Activated naive CD8-positive, alpha-beta T cell treated with anti-CD3 and anti-CD28 coated beads for 36 hours (primary cell): Measurements from ENCODE around the gene BNIP2. TPM values are rescaled to one million over a fixed set of nuclear protein-coding genes. Genes with fewer than 3 reads are reported as not detected.
A peak's percentile ranks its signal among the peaks of the same experiment; 100 is the strongest.

Experiments used
- DNase-seq: peaks from one replicate; pipeline ENCODE4 v3.0.0; 2021
- H3K27ac Mint-ChIP-seq: one replicate; pipeline ENCODE4 v1.8.0; 2022; ENCODE audit warnings: mild to moderate bottlenecking, moderate library complexity, mixed read lengths
- H3K27me3 Mint-ChIP-seq: one replicate; pipeline ENCODE4 v1.8.0; 2022; ENCODE audit warnings: mild to moderate bottlenecking, mixed read lengths
- H3K36me3 Mint-ChIP-seq: one replicate; pipeline ENCODE4 v1.8.0; 2021; ENCODE audit warnings: mild to moderate bottlenecking, mixed read lengths
- H3K4me1 Mint-ChIP-seq: one replicate; pipeline ENCODE4 v1.8.0; 2021; ENCODE audit warnings: mixed read lengths
- H3K4me3 Mint-ChIP-seq: one replicate; pipeline ENCODE4 v1.8.0; 2022; ENCODE audit warnings: mild to moderate bottlenecking, moderate library complexity, mixed read lengths
- H3K9me3 Mint-ChIP-seq: one replicate; pipeline ENCODE4 v1.8.0; 2022; ENCODE audit warnings: mixed read lengths
- total RNA-seq, 2 experiments: library from RNA; stranded (reverse); gene quantifications; one replicate each; pipeline ENCODE4 v1.2.3, GENCODE V29; 2021

The BNIP2 gene
- 10 to 100 TPM; 68.4 to 76.4 TPM for total RNA-seq

DNA sequence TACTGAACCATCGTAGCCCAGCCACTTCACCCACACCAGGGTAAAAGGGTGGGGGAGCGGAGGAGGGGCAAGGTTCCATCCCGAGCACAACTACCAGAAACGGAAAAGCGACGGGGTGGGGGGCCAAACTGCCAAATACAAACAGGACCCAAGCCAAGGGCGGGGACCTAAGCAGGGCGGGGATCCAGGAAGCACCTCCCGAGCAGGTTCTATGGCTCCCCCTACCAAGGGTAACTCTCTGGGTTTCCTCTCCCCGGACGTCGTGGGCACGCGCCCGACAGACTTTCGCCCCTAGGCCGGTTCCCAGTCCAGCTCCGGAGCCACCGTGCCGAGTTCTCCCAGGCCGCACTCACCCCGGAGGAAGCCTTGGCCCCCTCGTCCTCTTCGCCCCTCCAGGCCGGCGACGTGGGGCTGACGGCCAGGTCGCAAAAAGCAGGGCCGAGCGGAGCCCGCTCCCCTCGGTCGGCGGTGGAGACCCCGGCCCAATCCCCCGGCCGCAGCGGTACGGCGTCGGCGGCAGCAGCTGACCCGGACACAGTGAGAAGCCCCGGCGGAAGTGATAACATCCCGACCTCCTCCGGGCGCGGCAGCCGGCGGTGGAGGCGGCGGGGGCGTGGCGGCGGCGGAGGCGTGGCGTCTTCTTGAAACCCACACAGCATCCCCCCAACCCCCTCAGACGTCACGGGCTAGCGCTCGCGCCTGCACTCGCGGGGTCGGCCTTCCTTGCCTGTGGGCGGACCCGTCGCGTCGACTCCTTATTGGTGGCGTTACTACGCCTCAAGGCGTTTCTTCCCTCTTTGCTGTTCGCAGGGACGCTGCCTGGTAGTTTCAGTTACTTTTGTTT, at the start of gene BNIP2:
TSS of gene BNIP2 (minus strand) at position 539 of the 844 bp plus-strand sequence. CDS start 6,863 bp downstream, outside the sequence.
- Mint-ChIP-seq H3K4me1 (peaks cover 35% of the 10 kb centered on the region), H3K4me3 (peak within 1 kb of the TSS; percentile 96), H3K9me3 (no peaks in the 10 kb centered on the region), H3K27me3 (no peaks in the 10 kb centered on the region), H3K36me3 (peaks cover 25% of the 10 kb centered on the region), H3K27ac (peak within 1 kb of the TSS; percentile 98)
- DNase-seq, result peak; percentile 98

- Mint-ChIP-seq H3K36me3 (no peaks in the 10 kb centered on the region), H3K4me3 (no peak overlapping the region), H3K9me3 (peaks cover under 1% of the 10 kb centered on the region), H3K27ac (no peak overlapping the region), H3K4me1 (no peaks in the 10 kb centered on the region), H3K27me3 (peaks cover 6% of the 10 kb centered on the region)
- DNase-seq, result no peak
These were observed 49.6 kb upstream of the BNIP2 start for GRCh38 chr15:59738676-59739075.

- Mint-ChIP-seq H3K27me3 (peaks cover 5% of the 10 kb centered on the region), H3K4me3 (no peak overlapping the region), H3K27ac (no peak overlapping the region), H3K4me1 (no peaks in the 10 kb centered on the region), H3K9me3 (no peaks in the 10 kb centered on the region), H3K36me3 (no peaks in the 10 kb centered on the region)
- DNase-seq, result no peak
These were observed 47.1 kb upstream of the BNIP2 start for GRCh38 chr15:59736181-59736580.

GRCh38 chr15:59725151-59725486, 36.0 kb upstream of the BNIP2 start:
- H3K4me3 Mint-ChIP-seq, result no peak overlapping the region
- DNase-seq, result no peak
- H3K36me3 Mint-ChIP-seq, result no peaks in the 10 kb centered on the region
- no peak overlapping the region for H3K27ac Mint-ChIP-seq
- H3K27me3 Mint-ChIP-seq, result peaks cover 4% of the 10 kb centered on the region
- H3K4me1 Mint-ChIP-seq, result peaks cover 4% of the 10 kb centered on the region
- no peaks in the 10 kb centered on the region for H3K9me3 Mint-ChIP-seq

DNA sequence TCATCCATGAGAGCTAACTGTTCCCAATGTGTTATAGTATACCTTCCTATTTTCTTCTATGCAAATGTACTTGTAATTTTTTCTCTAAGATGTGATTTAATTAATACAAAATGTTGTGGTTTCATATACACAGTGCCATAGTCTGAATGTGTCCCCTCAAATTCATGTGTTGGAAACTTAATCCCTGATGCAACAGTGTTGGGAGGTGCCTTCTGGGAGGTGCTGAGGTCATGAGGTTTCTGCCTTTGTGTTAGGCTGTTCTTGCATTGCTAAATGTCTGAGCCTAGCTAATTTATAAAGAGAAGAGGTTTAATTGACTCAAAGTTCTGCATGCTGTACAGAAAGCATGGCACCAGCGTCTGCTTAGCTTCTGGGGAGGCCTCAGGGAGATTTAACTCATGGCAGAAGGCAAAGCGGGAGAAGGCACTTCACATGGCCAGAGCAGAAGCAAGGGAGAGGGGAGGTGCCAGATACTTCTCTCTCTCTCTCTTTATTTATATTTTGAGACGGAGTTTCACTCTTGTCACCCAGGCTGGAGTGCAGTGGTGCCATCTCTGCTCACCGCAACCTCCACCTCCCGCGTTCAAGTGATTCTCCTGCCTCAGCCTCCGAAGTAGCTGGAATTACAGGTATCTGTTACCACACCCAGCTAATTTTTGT, 34.7 kb upstream of the BNIP2 start:
- Mint-ChIP-seq H3K4me1 (peaks cover 4% of the 10 kb centered on the region), H3K36me3 (no peaks in the 10 kb centered on the region), H3K27me3 (peaks cover 3% of the 10 kb centered on the region), H3K9me3 (no peaks in the 10 kb centered on the region), H3K4me3 (no peak overlapping the region), H3K27ac (no peak overlapping the region)
- DNase-seq, result no peak

- no peaks in the 10 kb centered on the region for H3K9me3 Mint-ChIP-seq
- H3K36me3 Mint-ChIP-seq, result no peaks in the 10 kb centered on the region
These were observed 33.4 kb upstream of the BNIP2 start for GRCh38 chr15:59722476-59722875.

DNA sequence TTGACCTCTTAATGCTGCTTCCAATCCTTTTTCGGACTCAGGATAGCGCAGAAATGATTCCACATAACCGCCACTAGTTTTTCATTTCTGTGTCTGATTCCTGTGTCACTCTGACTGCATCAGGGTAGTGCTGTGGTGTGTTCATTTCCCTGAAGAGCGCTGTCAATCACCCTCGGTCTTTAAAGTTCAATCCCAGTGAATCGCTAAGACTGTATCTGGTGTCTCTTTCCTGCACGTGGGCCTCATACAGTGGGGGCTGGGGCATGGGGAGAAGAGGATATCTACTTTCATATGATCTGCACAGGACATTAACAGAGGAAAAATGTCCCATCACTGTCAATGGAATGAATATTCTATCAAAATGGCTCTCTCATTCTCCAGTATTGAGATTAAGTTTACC, 32.9 kb upstream of the BNIP2 start:
- no peak for DNase-seq
- Mint-ChIP-seq H3K27ac (no peak overlapping the region), H3K27me3 (no peaks in the 10 kb centered on the region)

More at GRCh38 chr15:59722476-59722875, 33.4 kb upstream of the BNIP2 start:
- no peak overlapping the region for H3K27ac Mint-ChIP-seq
- H3K27me3 Mint-ChIP-seq, result no peaks in the 10 kb centered on the region
- peaks cover 4% of the 10 kb centered on the region for H3K4me1 Mint-ChIP-seq
- DNase-seq, result no peak
- H3K4me3 Mint-ChIP-seq, result no peak overlapping the region

DNA sequence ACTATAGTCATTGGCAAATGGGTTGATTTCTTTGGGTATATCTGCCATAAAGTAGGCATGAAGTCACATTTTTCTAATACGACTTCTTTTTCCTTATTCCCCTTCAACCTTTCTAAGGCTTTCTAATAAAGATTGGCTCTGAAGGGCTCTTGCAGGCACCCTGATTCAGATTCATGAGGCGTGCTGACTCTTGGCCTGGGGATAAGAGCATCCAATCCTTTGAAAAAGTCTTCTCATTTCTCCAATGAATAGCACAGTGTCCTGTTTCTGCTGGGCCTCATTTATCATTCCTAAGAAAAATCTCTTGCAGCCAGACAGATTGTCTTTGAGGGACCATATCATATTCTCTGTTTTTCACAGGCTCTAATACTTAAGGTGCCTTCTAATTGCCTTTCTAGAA, 32.3 kb upstream of the BNIP2 start:
- Mint-ChIP-seq H3K9me3 (no peaks in the 10 kb centered on the region), H3K27ac (no peak overlapping the region), H3K36me3 (no peaks in the 10 kb centered on the region), H3K27me3 (no peaks in the 10 kb centered on the region), H3K4me1 (peaks cover 4% of the 10 kb centered on the region), H3K4me3 (no peak overlapping the region)
- DNase-seq, result no peak

More for the DNA sequence above, 32.9 kb upstream of the BNIP2 start:
- Mint-ChIP-seq H3K9me3 (no peaks in the 10 kb centered on the region), H3K36me3 (no peaks in the 10 kb centered on the region), H3K4me3 (no peak overlapping the region), H3K4me1 (peaks cover 4% of the 10 kb centered on the region)

- no peak for DNase-seq
- Mint-ChIP-seq H3K9me3 (no peaks in the 10 kb centered on the region), H3K4me3 (no peak overlapping the region), H3K36me3 (no peaks in the 10 kb centered on the region), H3K4me1 (no peaks in the 10 kb centered on the region), H3K27ac (no peak overlapping the region), H3K27me3 (no peaks in the 10 kb centered on the region)
These were observed 24.1 kb upstream of the BNIP2 start for GRCh38 chr15:59713177-59713576.

GRCh38 chr15:59711451-59712243, 22.5 kb upstream of the BNIP2 start:
- DNase-seq, result no peak
- Mint-ChIP-seq H3K27ac (no peak overlapping the region), H3K4me3 (no peak overlapping the region), H3K27me3 (no peaks in the 10 kb centered on the region), H3K36me3 (no peaks in the 10 kb centered on the region), H3K9me3 (no peaks in the 10 kb centered on the region), H3K4me1 (no peaks in the 10 kb centered on the region)

GRCh38 chr15:59707619-59708018, 18.5 kb upstream of the BNIP2 start:
- Mint-ChIP-seq H3K9me3 (no peaks in the 10 kb centered on the region), H3K4me1 (no peaks in the 10 kb centered on the region), H3K36me3 (no peaks in the 10 kb centered on the region), H3K27ac (no peak overlapping the region), H3K27me3 (no peaks in the 10 kb centered on the region), H3K4me3 (no peak overlapping the region)
- no peak for DNase-seq

DNA sequence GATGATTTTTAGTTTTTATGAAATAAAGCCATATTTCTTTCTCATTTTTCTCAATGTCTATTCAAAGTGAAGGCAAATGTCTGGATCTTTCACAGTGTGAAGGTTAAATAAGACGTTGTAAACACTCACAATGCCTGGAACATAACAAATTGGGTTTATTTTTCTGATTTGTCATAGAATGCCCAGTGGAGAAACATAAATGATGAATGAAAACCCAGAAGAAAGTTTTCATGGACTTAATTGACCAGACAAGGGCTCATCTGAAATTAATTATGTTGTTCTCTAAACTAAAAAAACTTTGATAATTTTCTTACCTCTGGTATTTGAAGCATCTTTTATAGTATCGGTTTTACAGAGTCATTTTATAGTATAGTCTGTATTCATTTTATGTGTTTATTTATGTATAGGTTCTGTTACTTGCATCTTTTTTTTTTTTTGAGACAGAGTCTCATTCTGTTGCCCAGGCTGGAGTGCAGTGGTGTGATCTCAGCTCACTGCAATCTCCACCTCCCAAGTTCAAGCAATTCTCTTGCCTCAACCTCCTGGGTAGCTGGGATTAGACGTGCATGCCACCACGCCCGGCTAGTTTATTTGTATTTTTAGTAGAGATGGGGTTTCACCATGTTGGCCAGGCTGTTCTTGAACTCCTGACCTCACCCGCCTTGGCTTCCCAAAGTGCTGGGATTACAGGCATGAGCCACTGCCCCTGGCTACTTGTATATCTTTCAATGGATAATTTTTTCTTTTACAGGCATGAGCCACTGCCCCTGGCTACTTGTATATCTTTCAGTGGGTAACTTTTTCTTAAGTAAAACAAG, 15.1 kb upstream of the BNIP2 start:
- no peaks in the 10 kb centered on the region for H3K36me3 Mint-ChIP-seq
- no peaks in the 10 kb centered on the region for H3K9me3 Mint-ChIP-seq
- DNase-seq, result no peak
- H3K27me3 Mint-ChIP-seq, result peaks cover 4% of the 10 kb centered on the region
- H3K4me1 Mint-ChIP-seq, result no peaks in the 10 kb centered on the region
- no peak overlapping the region for H3K27ac Mint-ChIP-seq
- no peak overlapping the region for H3K4me3 Mint-ChIP-seq

DNA sequence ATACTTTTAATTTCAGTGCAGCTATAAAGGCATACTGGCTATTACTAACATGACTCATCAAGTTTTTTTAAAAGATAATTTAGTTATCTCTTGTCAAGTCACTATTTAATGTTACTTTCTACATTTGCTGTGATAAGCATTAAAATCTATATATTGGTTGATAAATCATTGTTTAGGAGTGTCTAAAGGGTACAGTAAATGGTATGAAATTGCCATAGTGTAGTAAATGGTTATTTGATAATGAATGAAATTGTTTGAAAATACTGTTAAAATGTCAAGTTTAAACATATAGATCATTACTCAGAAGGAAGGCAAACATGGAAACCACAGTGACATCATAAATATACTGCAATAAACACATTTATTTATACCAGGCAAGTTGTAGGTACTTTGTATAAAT, 13.2 kb upstream of the BNIP2 start:
- no peaks in the 10 kb centered on the region for H3K4me1 Mint-ChIP-seq
- peaks cover 4% of the 10 kb centered on the region for H3K27me3 Mint-ChIP-seq
- no peak for DNase-seq
- H3K4me3 Mint-ChIP-seq, result no peak overlapping the region
- H3K27ac Mint-ChIP-seq, result no peak overlapping the region
- no peaks in the 10 kb centered on the region for H3K9me3 Mint-ChIP-seq
- no peaks in the 10 kb centered on the region for H3K36me3 Mint-ChIP-seq

- Mint-ChIP-seq H3K4me1 (no peaks in the 10 kb centered on the region), H3K27me3 (peaks cover 4% of the 10 kb centered on the region), H3K27ac (no peak overlapping the region), H3K9me3 (no peaks in the 10 kb centered on the region), H3K4me3 (no peak overlapping the region), H3K36me3 (no peaks in the 10 kb centered on the region)
- DNase-seq, result no peak
These were observed 12.8 kb upstream of the BNIP2 start for GRCh38 chr15:59701880-59702279.
